ENCODE measurements around the gene LARGE2.

DNA sequence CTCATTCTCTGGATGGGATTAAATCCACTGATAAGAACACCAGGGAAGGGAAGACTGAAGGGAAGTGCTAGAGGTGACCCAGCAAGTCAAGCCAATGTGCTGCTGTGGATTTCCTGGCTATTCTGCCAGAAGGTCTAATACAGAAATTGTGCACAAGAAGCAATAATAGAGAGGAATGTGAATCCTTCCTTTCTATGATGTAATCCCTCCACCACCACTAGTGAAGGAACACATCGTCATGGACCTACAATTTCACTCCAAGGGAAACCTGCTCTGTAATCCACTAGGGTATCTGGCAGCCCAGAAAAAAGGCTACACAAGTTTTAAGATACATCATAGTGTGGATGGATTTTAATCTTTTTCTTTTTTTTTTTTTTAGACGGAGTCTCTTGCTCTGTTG, 17.4 kb downstream of the LARGE2 start:
- TF ChIP-seq POLR2AphosphoS5 (IDR thresholded peaks at IDR 0.05; ENCODE audit: borderline replicate concordance, low read depth, low read length), result no peak
- no peak for TF ChIP-seq EZH2 (IDR thresholded peaks at IDR 0.05)
